Loucy (cell line): ENCODE measurements around the gene WNK4.

Experiments used
- CTCF ChIP-seq: fragments of 200-600 bp; sonication (generic); conservative IDR thresholded peaks from 2 replicates; pipeline ENCODE4 v1.5.1; 2014; ENCODE audit warnings: mild to moderate bottlenecking, antibody characterized with exemption, low read length
- EZH2phosphoT487 ChIP-seq: fragments of 200-600 bp; IDR thresholded peaks from 2 replicates; pipeline ENCODE4 v1.6.1; 2018; ENCODE audit warnings: antibody characterized with exemption, mild to moderate bottlenecking, moderate library complexity, borderline replicate concordance

- no peak for TF ChIP-seq CTCF
- TF ChIP-seq EZH2phosphoT487, result no peak
These were observed 635 bp downstream of the WNK4 start for GRCh38 chr17:42780851-42781638.
